ENCODE measurements around the gene LRAT. TPM values are rescaled to one million over a fixed set of nuclear protein-coding genes. Genes with fewer than 3 reads are reported as not detected.

The LRAT gene
- total RNA-seq, 1 experiment from 2014 or later: 0.68 TPM

DNA sequence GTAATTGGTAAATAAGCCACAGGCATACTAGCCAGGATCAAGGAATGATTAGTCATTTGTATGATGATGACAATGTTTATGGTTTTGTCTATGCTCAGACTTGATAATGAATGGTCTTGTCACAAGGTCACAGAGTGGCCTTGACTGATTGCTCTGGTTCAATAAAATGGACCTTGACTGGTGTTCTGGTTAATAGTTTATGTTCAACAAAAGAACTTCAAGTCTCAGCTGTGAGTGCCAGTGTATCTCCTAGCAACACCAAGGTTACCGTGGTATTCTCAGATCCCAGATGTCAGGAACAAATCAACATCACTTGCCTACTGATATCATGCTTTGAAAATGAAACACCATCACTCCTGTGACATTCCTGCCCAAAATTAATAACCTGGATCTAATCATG lies 16.3 kb upstream of the LRAT start:
- no peaks in the 10 kb centered on the region for H3K79me2 ChIP-seq (ENCODE audit: low read depth)
- POLR2A ChIA-PET (ENCODE audit: unreplicated experiment): no interaction called here
- TF ChIP-seq, protein P1, sequence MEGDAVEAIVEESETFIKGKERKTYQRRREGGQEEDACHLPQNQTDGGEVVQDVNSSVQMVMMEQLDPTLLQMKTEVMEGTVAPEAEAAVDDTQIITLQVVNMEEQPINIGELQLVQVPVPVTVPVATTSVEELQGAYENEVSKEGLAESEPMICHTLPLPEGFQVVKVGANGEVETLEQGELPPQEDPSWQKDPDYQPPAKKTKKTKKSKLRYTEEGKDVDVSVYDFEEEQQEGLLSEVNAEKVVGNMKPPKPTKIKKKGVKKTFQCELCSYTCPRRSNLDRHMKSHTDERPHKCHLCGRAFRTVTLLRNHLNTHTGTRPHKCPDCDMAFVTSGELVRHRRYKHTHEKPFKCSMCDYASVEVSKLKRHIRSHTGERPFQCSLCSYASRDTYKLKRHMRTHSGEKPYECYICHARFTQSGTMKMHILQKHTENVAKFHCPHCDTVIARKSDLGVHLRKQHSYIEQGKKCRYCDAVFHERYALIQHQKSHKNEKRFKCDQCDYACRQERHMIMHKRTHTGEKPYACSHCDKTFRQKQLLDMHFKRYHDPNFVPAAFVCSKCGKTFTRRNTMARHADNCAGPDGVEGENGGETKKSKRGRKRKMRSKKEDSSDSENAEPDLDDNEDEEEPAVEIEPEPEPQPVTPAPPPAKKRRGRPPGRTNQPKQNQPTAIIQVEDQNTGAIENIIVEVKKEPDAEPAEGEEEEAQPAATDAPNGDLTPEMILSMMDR (conservative IDR thresholded peaks at IDR 0.05): no peak
- no peak for TF ChIP-seq EZH2 (IDR thresholded peaks at IDR 0.05; ENCODE audit: low read depth)
- intact Hi-C loops (cut with micrococcal nuclease; ENCODE audit: unreplicated experiment): no loop called here
- H3K9me3 ChIP-seq (ENCODE audit: insufficient read depth, low read depth): no peaks in the 10 kb centered on the region
- no peak overlapping the region for H3K27ac ChIP-seq
- no peaks in the 10 kb centered on the region for H3K36me3 ChIP-seq (ENCODE audit: low read depth)
- no peaks in the 10 kb centered on the region for H3K4me1 ChIP-seq (replicated peaks; ENCODE audit: insufficient read depth)
- H4K20me1 ChIP-seq (ENCODE audit: insufficient read depth): no peaks in the 10 kb centered on the region
- no peak overlapping the region for H3K4me3 ChIP-seq
- no peaks in the 10 kb centered on the region for H3K9me2 ChIP-seq (ENCODE audit: insufficient read depth)
- no peaks in the 10 kb centered on the region for H3K27me3 ChIP-seq (ENCODE audit: insufficient read depth, low read depth)
- DNase-seq: no peak
- H3K4me2 ChIP-seq: no peak overlapping the region
- no TSS peak for BruUV-seq (replicated peaks)
- CTCF ChIA-PET: no interaction called here
- H3F3A ChIP-seq (ENCODE audit: insufficient read depth, low read depth): no peaks in the 10 kb centered on the region
- no peak overlapping the region for H2AFZ ChIP-seq

DNA sequence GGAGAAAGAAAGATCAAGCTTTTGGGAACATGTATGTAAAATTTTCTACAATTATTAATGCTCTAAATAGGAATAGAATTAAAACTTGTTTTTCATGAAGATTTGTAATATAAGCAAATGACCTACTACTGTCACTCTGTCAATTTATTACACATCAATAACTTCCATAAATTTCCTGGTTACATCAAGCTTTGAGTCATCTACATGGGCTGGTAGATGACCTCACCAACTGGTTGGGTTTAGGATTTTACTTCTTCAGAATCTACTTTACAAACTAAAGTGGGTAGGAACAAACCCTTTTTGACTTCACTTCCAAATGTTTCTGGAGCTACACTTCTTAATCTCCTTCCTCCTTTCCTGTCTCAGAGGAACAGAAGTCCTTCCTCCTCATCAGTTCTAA lies 12.0 kb upstream of the LRAT start:
- POLR2A ChIA-PET (ENCODE audit: unreplicated experiment): no interaction called here
- TF ChIP-seq, protein P1 (conservative IDR thresholded peaks at IDR 0.05): no peak
- TF ChIP-seq EZH2 (IDR thresholded peaks at IDR 0.05; ENCODE audit: low read depth): no peak
- no peaks in the 10 kb centered on the region for H3K9me3 ChIP-seq (ENCODE audit: insufficient read depth, low read depth)
- DNase-seq: no peak
- intact Hi-C loops (cut with micrococcal nuclease; ENCODE audit: unreplicated experiment): no loop called here
- H4K20me1 ChIP-seq (ENCODE audit: insufficient read depth): no peaks in the 10 kb centered on the region
- CTCF ChIA-PET: no interaction called here
- no peaks in the 10 kb centered on the region for H3K9me2 ChIP-seq (ENCODE audit: insufficient read depth)
- H3K79me2 ChIP-seq (ENCODE audit: low read depth): no peaks in the 10 kb centered on the region
- H3K4me2 ChIP-seq: no peak overlapping the region
- no peaks in the 10 kb centered on the region for H3K36me3 ChIP-seq (ENCODE audit: low read depth)
- H3F3A ChIP-seq (ENCODE audit: insufficient read depth, low read depth): no peaks in the 10 kb centered on the region
- H3K4me1 ChIP-seq (replicated peaks; ENCODE audit: insufficient read depth): no peaks in the 10 kb centered on the region
- BruUV-seq (replicated peaks): no TSS peak
- no peak overlapping the region for H3K4me3 ChIP-seq
- no peak overlapping the region for H2AFZ ChIP-seq
- no peak overlapping the region for H3K27ac ChIP-seq
- H3K27me3 ChIP-seq (ENCODE audit: insufficient read depth, low read depth): no peaks in the 10 kb centered on the region

DNA sequence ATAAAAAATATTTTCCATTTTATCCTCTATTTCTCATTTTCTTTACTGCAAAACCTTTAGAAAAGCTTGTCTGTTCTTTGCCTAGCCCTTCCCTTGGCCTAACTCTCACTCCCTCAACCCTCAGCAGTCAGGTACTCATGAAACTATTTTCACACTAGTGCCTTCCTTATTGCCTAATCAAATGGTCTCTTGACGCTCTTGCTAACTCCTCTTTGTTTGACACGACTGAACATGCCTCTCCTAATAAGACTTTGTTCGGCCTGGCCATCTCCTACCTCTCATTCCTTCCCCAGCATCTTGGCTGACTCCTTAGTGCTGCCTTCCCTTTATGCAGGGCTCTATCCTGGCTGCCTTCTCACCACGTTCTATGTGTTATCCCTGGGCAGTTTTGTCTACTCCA lies 11.1 kb upstream of the LRAT start:
- no peak for DNase-seq
- Histone ChIP-seq H3K9me3 (ENCODE audit: insufficient read depth, low read depth) (no peaks in the 10 kb centered on the region), H3K4me2 (no peak overlapping the region), H4K20me1 (ENCODE audit: insufficient read depth) (no peaks in the 10 kb centered on the region), H3K79me2 (ENCODE audit: low read depth) (no peaks in the 10 kb centered on the region), H3K9me2 (ENCODE audit: insufficient read depth) (no peaks in the 10 kb centered on the region), H2AFZ (no peak overlapping the region), H3K4me1 (replicated peaks; ENCODE audit: insufficient read depth) (no peaks in the 10 kb centered on the region), H3K27me3 (ENCODE audit: insufficient read depth, low read depth) (no peaks in the 10 kb centered on the region), H3F3A (ENCODE audit: insufficient read depth, low read depth) (no peaks in the 10 kb centered on the region), H3K36me3 (ENCODE audit: low read depth) (no peaks in the 10 kb centered on the region), H3K27ac (no peak overlapping the region), H3K4me3 (no peak overlapping the region)
- TF ChIP-seq, protein P1 (conservative IDR thresholded peaks at IDR 0.05): no peak
- no peak for TF ChIP-seq EZH2 (IDR thresholded peaks at IDR 0.05; ENCODE audit: low read depth)
- intact Hi-C loops (cut with micrococcal nuclease; ENCODE audit: unreplicated experiment): no loop called here
- no TSS peak for BruUV-seq (replicated peaks)
- ChIA-PET CTCF (no interaction called here), POLR2A (ENCODE audit: unreplicated experiment) (no interaction called here)
